ENCODE results near the gene CHST6. TPM values are rescaled to one million over a fixed set of nuclear protein-coding genes. Genes with fewer than 3 reads are reported as not detected.
"Not testable (repeated sequence)": the region's sequence is repeated elsewhere in the genome, so short reads cannot be mapped to it uniquely, and the experiment has no call there.

Gene CHST6
- polyA plus RNA-seq, 4 donors, result 0.88 to 1.4 (median 1.1) TPM

- DNase-seq (ENCODE audit: low read depth in 4 of 4, low spot score in 2 of 4), result no peak
Observed at GRCh38 chr16:75506107-75506506, 10.9 kb upstream of the CHST6 start.

GRCh38 chr16:75503801-75504200 is 8.6 kb upstream of the CHST6 start:
- no peak for DNase-seq (ENCODE audit: low read depth in 4 of 4, low spot score in 2 of 4)

DNA sequence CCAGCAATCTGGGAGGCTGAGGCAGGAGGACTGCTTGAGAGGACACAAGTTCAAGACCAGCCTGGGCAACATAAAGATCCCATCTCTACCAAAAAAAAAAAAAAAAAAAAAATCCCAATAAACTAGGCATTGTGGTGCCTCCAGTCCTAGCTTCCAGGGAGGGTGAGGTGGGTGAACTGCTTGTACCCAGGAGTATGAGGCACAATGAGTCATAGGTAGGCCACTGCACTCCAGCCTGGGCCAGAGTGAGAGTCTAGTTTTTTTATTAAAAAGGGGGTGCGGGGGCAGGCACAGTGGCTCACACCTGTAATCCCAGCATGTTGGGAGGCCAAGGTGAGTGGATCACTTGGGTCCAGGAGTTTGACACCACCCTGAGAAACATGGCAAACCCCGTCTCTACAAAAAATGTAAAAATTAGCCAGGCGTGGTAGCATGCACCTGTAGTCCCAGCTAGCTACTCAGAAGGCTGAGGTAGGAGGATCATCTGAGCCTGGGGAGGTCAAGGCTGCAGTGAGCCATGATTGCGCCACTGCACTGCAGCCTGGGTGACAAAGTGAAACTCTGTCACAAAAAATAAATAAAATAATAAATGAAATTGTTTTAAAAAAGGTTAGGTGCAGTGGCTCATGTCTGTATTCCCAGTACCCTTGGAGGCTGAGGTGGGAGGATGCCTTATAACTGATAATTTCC is 7.8 kb upstream of the CHST6 start:
- DNase-seq (ENCODE audit: low read depth in 4 of 4, low spot score in 2 of 4), result no peak

- DNase-seq (ENCODE audit: low read depth in 4 of 4, low spot score in 2 of 4), result not testable (repeated sequence)
Observed at GRCh38 chr16:75501820-75502219, 6.6 kb upstream of the CHST6 start.

DNA sequence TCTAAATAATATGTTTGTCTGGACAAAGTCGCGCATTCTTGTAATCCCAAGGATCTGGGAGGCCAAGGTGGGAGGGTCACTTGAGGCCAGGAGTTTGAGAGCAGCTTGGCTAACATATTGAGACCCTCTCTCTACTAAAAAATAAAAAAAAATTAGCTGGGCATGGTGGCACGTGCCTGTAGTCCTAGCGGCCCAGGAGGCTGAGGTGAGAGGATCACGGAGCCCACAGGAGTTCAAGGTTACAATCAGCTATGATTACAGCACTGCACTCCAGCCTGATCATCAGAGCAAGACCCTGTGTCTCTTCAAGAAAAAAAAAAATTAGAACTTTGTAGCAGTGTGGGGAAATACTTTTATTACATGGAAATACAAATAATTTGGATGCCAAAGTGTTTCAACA is 6.1 kb upstream of the CHST6 start:
- no peak for DNase-seq (ENCODE audit: low read depth in 4 of 4, low spot score in 2 of 4)

DNA sequence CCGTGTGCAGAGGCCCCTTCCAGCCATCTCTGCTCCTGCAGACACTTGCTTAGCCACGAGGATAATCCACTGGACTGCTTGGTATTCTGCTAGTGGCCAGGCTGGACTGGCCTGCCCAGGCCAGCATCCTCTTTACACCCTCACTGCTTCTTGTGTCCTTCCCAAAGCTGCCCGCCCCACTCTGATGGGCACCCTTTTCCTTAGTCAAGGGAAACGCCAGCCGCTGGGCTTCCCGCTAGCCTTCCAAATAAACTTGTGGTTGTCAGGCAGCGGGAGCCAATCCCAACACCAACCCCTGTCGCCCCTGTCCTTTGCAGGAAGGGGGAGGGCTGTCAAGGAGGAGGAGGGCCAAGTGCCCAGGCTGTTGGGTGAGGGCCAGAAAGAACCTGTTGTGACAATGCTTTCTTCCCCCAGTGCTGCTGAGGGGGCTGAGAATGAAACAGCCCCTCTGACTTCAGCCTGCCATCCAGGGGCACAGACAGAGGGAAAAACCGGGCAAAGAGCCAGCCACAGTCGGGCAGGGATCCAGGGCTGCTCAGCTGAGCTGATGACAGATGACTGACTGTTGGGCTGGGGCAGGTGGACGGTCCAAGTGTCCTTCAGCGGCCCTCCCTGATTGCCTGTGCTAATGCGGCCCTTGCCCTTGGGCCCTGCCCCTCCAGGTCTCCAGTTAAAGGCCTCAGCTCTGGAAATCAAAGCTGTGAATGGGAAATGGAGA is 3.5 kb upstream of the CHST6 start:
- DNase-seq (ENCODE audit: low read depth in 4 of 4, low spot score in 2 of 4), result not testable (repeated sequence)

DNA sequence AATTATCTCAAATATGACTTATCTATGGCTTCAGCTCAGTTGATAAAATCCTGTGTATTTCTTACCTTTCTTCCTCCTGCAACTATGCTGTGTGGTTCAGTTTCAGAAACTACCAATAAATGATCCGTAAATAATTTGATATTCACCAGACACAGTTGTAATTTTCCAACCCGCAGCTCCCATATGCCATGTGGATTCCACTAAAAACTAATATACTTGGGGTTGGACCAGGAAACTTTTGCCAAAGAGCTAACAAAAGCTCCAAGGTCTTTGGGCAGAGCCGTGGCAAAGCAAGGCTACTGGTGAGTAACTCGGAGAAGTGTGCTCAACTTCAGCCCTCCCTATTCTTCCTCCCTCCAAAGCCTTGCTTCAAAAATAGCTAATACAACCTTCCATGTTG is 2.3 kb upstream of the CHST6 start:
- DNase-seq (ENCODE audit: low read depth in 4 of 4, low spot score in 2 of 4), result no peak

DNA sequence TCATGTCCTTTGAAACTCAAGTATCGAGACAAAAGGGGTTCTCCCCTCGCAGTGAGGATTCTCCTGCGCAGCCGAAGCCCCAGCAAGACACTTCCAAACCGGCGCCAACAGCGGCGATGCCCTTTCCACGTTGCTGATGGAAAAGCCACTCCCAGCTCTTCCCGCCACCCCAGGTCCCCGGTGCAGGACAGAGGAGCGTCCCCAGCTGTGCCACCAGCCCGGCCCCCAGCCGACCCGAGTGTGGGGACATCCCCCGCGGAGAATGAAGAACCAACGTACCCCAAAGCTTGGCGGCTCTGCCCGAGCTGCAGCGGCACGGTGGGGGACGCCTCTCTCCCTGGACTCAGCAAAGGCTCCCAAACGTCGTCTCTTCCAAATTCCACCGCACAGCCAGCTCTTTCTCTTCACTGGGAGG is 573 bp downstream of the CHST6 start:
- no peak for DNase-seq (ENCODE audit: low read depth in 4 of 4, low spot score in 2 of 4)

DNA sequence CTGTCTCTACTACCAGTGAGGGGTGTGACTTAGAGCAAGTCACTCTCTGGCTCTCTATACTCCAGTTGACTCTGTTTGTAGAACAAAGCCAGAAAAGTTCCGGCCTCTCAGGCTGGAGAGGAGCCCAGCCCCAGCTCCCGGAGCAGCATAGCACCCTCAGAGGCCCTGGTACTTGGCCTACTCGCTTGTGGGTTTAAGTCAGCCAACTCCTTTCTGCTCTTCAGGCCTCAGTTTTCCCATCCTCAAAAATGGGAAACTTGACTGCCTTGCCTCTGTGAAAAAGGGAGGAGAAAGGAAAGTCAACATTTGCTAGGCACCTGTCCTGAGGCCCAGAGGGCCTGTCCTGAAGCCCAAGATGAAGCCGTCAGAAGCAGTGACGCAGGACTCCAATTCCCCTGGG is 1.1 kb downstream of the CHST6 start:
- DNase-seq (ENCODE audit: low read depth in 4 of 4, low spot score in 2 of 4), result no peak

GRCh38 chr16:75491876-75492275 is 3.4 kb downstream of the CHST6 start:
- DNase-seq (ENCODE audit: low read depth in 4 of 4, low spot score in 2 of 4), result no peak

DNA sequence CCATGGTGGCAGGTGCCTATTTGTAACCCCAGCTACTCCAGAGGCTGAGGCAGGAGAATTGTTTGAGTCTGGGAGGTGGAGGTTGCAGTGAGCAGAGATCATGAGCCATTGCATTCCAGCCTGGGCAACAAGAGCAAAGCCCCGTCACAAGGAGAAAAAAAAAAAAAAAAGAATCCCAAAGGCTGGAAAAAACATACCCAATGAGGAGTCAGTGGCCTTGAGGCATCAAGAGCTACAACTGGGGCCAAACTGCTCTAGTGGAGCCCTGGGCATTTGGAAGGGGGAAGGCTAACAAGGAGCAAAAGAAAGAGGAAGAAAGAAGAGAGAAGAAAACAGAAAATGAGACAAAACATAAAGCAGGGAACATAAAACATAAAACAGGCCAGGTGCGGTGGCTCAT is 6.9 kb downstream of the CHST6 start:
- no peak for DNase-seq (ENCODE audit: low read depth in 4 of 4, low spot score in 2 of 4)

DNA sequence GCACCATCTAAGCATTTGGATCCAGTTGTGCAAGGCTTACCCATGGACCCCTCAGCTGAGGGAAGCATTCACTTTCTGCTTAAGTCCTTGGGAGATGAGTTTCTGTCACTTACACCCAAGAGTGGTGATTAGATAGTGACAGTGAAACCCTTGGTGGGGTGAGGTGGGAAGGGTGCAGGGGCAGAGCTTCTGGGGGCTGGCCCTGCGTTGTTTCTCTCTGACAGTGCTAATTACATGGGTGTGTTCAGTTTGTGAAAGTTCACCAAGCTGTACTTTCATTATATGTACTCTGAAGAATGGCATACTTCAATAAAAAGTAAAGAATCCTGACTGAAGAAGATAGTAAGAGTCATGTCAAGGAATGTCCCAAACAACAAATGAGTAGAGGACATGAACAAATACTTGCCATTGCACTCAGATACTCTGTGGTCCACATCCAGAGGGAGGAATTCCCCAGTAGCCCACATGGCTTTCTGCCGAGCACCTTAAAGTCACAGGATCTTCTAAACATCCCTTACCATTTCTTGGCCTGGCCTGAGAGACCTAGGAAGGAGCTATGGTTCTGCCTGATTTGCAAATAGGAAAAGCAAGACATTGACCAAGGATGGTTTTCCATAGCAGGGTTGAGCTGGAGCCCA is 8.4 kb downstream of the CHST6 start:
- DNase-seq (ENCODE audit: low read depth in 4 of 4, low spot score in 2 of 4), result no peak

- no peak for DNase-seq (ENCODE audit: low read depth in 4 of 4, low spot score in 2 of 4)
Observed at GRCh38 chr16:75486014-75486675, 9.1 kb downstream of the CHST6 start.

DNA sequence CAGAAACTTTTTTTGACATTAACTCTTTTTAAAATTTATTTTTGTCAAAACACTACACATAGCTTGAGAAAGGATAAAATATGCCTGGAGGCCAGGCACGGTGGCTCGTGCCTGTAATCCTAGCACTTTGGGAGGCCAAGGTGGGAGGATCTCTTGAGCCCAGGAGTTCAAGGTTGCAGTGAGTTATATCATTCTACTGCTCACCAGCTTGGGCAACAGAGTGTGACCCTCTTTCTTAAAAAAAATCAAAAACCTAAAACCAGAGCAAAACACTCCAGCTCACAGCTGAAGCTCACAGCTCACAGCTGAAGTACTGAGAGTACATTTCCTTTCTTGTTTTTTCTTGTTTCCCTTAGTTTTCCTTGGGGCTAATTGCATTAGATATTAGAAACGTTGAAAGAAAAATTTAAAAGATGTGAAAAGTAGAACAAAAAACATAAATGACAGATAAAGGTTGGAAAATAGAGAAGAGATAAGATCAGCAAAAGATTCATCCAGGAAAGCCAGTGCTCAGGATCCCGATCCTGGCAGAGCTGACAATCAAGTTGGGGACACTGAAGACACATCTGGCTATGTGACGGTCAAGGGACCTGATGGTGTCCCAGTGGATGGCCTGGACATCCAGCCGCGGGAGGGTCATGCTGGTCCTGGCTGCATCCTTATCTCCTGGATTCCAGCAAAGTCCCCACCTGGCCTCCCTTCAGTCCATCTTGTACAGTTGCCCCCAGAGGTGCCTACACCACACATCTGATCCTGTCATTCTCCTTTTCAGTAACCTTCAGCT is 9.8 kb downstream of the CHST6 start:
- DNase-seq (ENCODE audit: low read depth in 4 of 4, low spot score in 2 of 4), result no peak

- DNase-seq (ENCODE audit: low read depth in 4 of 4, low spot score in 2 of 4), result no peak
Observed at GRCh38 chr16:75483222-75483621, 12.0 kb downstream of the CHST6 start.

- no peak for DNase-seq (ENCODE audit: low read depth in 4 of 4, low spot score in 2 of 4)
Observed at GRCh38 chr16:75482434-75483205, 12.6 kb downstream of the CHST6 start.

DNA sequence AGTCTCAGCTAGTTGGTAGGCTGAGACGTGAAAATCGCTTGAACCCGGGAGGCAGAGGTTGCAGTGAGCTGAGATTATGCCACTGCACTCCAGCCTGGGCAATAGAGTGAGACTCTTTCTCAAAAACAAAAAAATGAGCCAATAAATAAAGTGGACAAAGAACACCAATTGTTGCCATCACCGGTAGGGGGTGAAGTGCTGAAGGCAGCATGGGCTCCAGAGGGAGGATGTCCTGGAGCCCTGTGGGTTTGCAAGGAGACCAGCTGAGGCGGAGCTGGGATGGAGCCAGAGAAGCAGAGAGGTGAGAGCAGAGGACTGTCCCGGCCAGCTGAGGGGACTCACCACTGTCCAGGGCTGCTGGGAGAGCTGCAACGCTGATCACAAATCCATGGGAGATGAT is 13.8 kb downstream of the CHST6 start:
- DNase-seq (ENCODE audit: low read depth in 4 of 4, low spot score in 2 of 4), result no peak

DNA sequence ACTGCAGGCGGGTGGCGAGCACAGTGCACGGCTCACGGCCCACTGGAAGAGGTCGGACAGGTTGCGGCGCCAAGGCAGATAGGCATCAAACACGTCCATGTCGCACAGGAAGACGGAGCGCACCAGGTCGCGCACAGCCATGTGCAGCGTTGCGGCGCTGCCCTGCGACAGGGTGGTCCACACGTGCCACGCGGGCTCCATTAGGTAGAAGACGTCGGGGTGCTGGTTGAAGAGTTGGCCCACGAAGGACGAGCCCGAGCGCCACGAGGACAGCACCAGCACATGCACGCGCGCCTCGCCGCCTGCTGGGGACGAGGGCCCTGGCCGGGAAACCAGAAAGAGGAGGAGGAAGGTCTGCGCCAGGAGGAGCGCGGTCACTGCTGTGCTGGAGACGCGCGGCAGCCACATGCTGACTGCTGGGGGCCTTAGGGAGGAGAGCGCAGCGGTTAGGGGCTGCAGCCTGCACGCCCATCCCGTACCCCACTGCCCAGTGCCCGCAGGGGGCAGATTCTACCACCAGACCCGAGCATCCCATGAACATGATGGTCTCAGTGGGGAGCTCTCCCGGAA is 15.7 kb downstream of the CHST6 start:
- DNase-seq (ENCODE audit: low read depth in 4 of 4, low spot score in 2 of 4), result no peak
